ENCODE data around the gene GRIN3A. TPM values are rescaled to one million over a fixed set of nuclear protein-coding genes. Genes with fewer than 3 reads are reported as not detected.
A peak's percentile ranks its signal among the peaks of the same experiment; 100 is the strongest.
"Not testable (repeated sequence)": the region's sequence is repeated elsewhere in the genome, so short reads cannot be mapped to it uniquely, and the experiment has no call there.

GRIN3A gene
- total RNA-seq, 1 experiment from 2014 or later, result not detected

GRCh38 chr9:101590901-101591300 lies 147.5 kb downstream of the GRIN3A start:
- Histone ChIP-seq H3K4me1 (ENCODE audit: low read length) (no peaks in the 10 kb centered on the region), H3K9me2 (replicated peaks; ENCODE audit: insufficient read depth, low read length) (no peaks in the 10 kb centered on the region), H4K20me1 (ENCODE audit: insufficient read depth, low read depth, low read length) (no peaks in the 10 kb centered on the region), H3K9me3 (ENCODE audit: low read length) (no peaks in the 10 kb centered on the region), H3K9ac (ENCODE audit: low read length) (no peak overlapping the region), H3K79me2 (ENCODE audit: low read length) (no peaks in the 10 kb centered on the region), H3K4me2 (ENCODE audit: low read depth, low read length, poor library complexity, severe bottlenecking) (no peak overlapping the region), H2AFZ (ENCODE audit: low read length) (no peak overlapping the region), H3K4me3 (ENCODE audit: low read length) (no peak overlapping the region), H3K27me3 (ENCODE audit: low read length) (no peaks in the 10 kb centered on the region), H3K27ac (ENCODE audit: low read length) (no peak overlapping the region), H3K36me3 (ENCODE audit: insufficient read depth, low read length) (no peaks in the 10 kb centered on the region)
- no peak for DNase-seq

- DNase-seq; H3K9me3 ChIP-seq (ENCODE audit: low read length); H2AFZ ChIP-seq (ENCODE audit: low read length); H3K9me2 ChIP-seq (replicated peaks; ENCODE audit: insufficient read depth, low read length); H3K4me1 ChIP-seq (ENCODE audit: low read length); H4K20me1 ChIP-seq (ENCODE audit: insufficient read depth, low read depth, low read length); H3K36me3 ChIP-seq (ENCODE audit: insufficient read depth, low read length); H3K27me3 ChIP-seq (ENCODE audit: low read length); H3K79me2 ChIP-seq (ENCODE audit: low read length); H3K9ac ChIP-seq (ENCODE audit: low read length); H3K4me3 ChIP-seq (ENCODE audit: low read length); H3K27ac ChIP-seq (ENCODE audit: low read length); H3K4me2 ChIP-seq (ENCODE audit: low read depth, low read length, poor library complexity, severe bottlenecking): not testable (repeated sequence)
These were observed 148.4 kb downstream of the GRIN3A start for GRCh38 chr9:101590074-101590473.

- Histone ChIP-seq H3K27ac (ENCODE audit: low read length) (no peak overlapping the region), H4K20me1 (ENCODE audit: insufficient read depth, low read depth, low read length) (no peaks in the 10 kb centered on the region), H3K27me3 (ENCODE audit: low read length) (no peaks in the 10 kb centered on the region), H3K4me3 (ENCODE audit: low read length) (no peak overlapping the region), H3K36me3 (ENCODE audit: insufficient read depth, low read length) (no peaks in the 10 kb centered on the region), H3K9me3 (ENCODE audit: low read length) (no peaks in the 10 kb centered on the region), H3K4me2 (ENCODE audit: low read depth, low read length, poor library complexity, severe bottlenecking) (no peak overlapping the region), H2AFZ (ENCODE audit: low read length) (no peak overlapping the region), H3K79me2 (ENCODE audit: low read length) (no peaks in the 10 kb centered on the region), H3K4me1 (ENCODE audit: low read length) (no peaks in the 10 kb centered on the region), H3K9me2 (replicated peaks; ENCODE audit: insufficient read depth, low read length) (no peaks in the 10 kb centered on the region), H3K9ac (ENCODE audit: low read length) (no peak overlapping the region)
- no peak for DNase-seq
These were observed 151.0 kb downstream of the GRIN3A start for GRCh38 chr9:101587332-101588043.

DNA sequence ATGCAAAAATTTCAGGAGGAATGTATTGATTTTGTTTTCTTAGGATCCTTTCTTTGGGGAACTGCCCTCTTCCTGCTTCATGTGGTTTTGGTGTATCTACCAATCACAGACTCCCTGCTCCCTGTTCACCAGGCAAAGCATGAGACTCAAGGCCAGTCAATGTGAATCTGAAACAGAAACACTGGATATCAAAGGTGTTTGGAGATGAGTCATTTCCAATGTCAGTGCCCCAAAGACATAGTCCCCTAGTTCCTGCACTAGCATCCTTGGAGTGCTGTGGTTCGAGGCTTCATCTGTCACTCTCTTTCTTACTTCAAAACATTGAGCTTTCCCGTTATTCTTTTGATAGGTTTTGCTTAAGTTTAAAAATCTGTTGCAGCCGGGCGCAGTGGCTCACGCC lies 151.8 kb downstream of the GRIN3A start:
- Histone ChIP-seq H3K4me1 (ENCODE audit: low read length) (no peaks in the 10 kb centered on the region), H3K4me2 (ENCODE audit: low read depth, low read length, poor library complexity, severe bottlenecking) (no peak overlapping the region), H4K20me1 (ENCODE audit: insufficient read depth, low read depth, low read length) (no peaks in the 10 kb centered on the region)

DNA sequence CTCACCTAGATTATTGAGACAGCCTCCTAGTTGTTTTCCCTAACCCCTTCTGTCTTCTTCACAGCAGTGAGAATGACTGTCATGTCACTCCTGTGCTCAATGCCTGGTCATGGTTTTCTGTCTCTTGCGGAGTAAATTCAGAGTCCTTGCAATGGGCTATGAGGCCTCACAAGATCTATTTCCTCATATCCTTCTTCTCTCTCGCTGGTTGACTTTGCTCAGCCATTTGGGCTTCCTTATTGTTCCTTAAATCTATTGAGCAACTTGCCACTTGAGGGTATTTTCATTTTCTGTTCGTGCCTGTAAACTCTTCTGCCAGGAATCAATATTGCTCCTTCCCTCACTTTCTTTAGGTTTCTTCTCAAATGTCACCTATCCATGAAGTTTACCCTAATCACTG lies 152.7 kb downstream of the GRIN3A start:
- H3K4me2 ChIP-seq (ENCODE audit: low read depth, low read length, poor library complexity, severe bottlenecking), result no peak overlapping the region
- H4K20me1 ChIP-seq (ENCODE audit: insufficient read depth, low read depth, low read length), result no peaks in the 10 kb centered on the region
- H2AFZ ChIP-seq (ENCODE audit: low read length), result no peak overlapping the region
- H3K9me3 ChIP-seq (ENCODE audit: low read length), result no peaks in the 10 kb centered on the region
- no peaks in the 10 kb centered on the region for H3K4me1 ChIP-seq (ENCODE audit: low read length)
- DNase-seq, result no peak
- no peak overlapping the region for H3K9ac ChIP-seq (ENCODE audit: low read length)
- no peaks in the 10 kb centered on the region for H3K27me3 ChIP-seq (ENCODE audit: low read length)
- H3K79me2 ChIP-seq (ENCODE audit: low read length), result no peaks in the 10 kb centered on the region
- H3K4me3 ChIP-seq (ENCODE audit: low read length), result no peak overlapping the region
- no peaks in the 10 kb centered on the region for H3K9me2 ChIP-seq (replicated peaks; ENCODE audit: insufficient read depth, low read length)
- H3K36me3 ChIP-seq (ENCODE audit: insufficient read depth, low read length), result no peaks in the 10 kb centered on the region
- no peak overlapping the region for H3K27ac ChIP-seq (ENCODE audit: low read length)

More for the DNA sequence above, 151.8 kb downstream of the GRIN3A start:
- Histone ChIP-seq H2AFZ (ENCODE audit: low read length) (no peak overlapping the region), H3K27me3 (ENCODE audit: low read length) (no peaks in the 10 kb centered on the region), H3K27ac (ENCODE audit: low read length) (no peak overlapping the region), H3K9me3 (ENCODE audit: low read length) (no peaks in the 10 kb centered on the region), H3K79me2 (ENCODE audit: low read length) (no peaks in the 10 kb centered on the region), H3K9me2 (replicated peaks; ENCODE audit: insufficient read depth, low read length) (no peaks in the 10 kb centered on the region), H3K9ac (ENCODE audit: low read length) (no peak overlapping the region), H3K36me3 (ENCODE audit: insufficient read depth, low read length) (no peaks in the 10 kb centered on the region), H3K4me3 (ENCODE audit: low read length) (no peak overlapping the region)
- DNase-seq, result no peak

GRCh38 chr9:101582553-101582952 lies 155.9 kb downstream of the GRIN3A start:
- H3K79me2 ChIP-seq (ENCODE audit: low read length), result no peaks in the 10 kb centered on the region
- H3K27me3 ChIP-seq (ENCODE audit: low read length), result no peaks in the 10 kb centered on the region
- no peak overlapping the region for H3K4me2 ChIP-seq (ENCODE audit: low read depth, low read length, poor library complexity, severe bottlenecking)
- no peaks in the 10 kb centered on the region for H4K20me1 ChIP-seq (ENCODE audit: insufficient read depth, low read depth, low read length)
- no peaks in the 10 kb centered on the region for H3K9me3 ChIP-seq (ENCODE audit: low read length)
- DNase-seq, result no peak
- H3K4me1 ChIP-seq (ENCODE audit: low read length), result peaks cover 15% of the 10 kb centered on the region
- H2AFZ ChIP-seq (ENCODE audit: low read length), result no peak overlapping the region
- no peak overlapping the region for H3K9ac ChIP-seq (ENCODE audit: low read length)
- no peaks in the 10 kb centered on the region for H3K36me3 ChIP-seq (ENCODE audit: insufficient read depth, low read length)
- H3K9me2 ChIP-seq (replicated peaks; ENCODE audit: insufficient read depth, low read length), result no peaks in the 10 kb centered on the region
- H3K27ac ChIP-seq (ENCODE audit: low read length), result no peak overlapping the region
- no peak overlapping the region for H3K4me3 ChIP-seq (ENCODE audit: low read length)

DNA sequence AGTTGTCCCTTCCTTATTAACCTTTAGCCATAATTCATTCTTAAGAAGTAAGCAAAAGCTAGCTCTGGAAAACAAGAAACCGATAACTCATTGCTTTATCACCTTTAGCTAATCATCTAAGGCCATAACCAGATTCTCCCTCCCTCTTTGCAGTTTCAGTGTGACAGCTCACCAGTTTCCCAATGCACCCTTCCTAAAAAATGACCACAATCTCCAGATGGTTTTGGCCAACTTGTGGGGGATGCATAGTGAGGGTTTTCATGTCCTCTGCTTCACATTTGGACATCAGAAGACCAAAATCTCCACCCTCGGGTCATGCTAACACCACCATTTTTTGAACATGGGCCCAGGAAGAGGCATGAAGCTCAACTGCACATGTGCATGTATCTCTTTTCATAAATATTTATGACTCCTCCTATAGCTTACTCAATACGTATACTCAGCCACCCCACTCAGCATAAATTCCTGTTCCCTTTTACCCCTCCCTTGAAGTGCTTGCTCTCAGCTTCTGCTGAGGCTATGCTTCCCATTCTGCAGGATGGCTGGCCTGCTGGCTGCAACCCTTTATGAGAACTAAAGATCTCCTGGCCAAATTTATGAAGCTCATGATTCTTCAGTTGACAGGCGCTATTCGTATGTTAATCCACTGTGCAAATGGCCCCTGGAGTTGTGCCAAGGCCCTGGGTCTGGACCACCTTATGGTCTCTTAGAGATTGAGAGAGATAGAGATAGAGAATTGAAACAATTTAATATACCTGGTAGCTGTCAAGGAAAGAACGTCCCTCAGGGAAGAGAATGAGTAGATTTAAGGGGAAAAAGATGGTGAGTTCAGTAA lies 158.5 kb downstream of the GRIN3A start:
- no peak overlapping the region for H3K27ac ChIP-seq (ENCODE audit: low read length)
- H2AFZ ChIP-seq (ENCODE audit: low read length), result no peak overlapping the region
- H3K4me2 ChIP-seq (ENCODE audit: low read depth, low read length, poor library complexity, severe bottlenecking), result no peak overlapping the region
- no peaks in the 10 kb centered on the region for H3K36me3 ChIP-seq (ENCODE audit: insufficient read depth, low read length)
- H4K20me1 ChIP-seq (ENCODE audit: insufficient read depth, low read depth, low read length), result no peaks in the 10 kb centered on the region
- H3K79me2 ChIP-seq (ENCODE audit: low read length), result no peaks in the 10 kb centered on the region
- H3K27me3 ChIP-seq (ENCODE audit: low read length), result no peaks in the 10 kb centered on the region
- no peak for DNase-seq
- peaks cover 15% of the 10 kb centered on the region for H3K4me1 ChIP-seq (ENCODE audit: low read length)
- H3K9me3 ChIP-seq (ENCODE audit: low read length), result no peaks in the 10 kb centered on the region
- H3K4me3 ChIP-seq (ENCODE audit: low read length), result no peak overlapping the region
- no peaks in the 10 kb centered on the region for H3K9me2 ChIP-seq (replicated peaks; ENCODE audit: insufficient read depth, low read length)
- no peak overlapping the region for H3K9ac ChIP-seq (ENCODE audit: low read length)

GRCh38 chr9:101578378-101578777 lies 160.1 kb downstream of the GRIN3A start:
- no peaks in the 10 kb centered on the region for H3K9me2 ChIP-seq (replicated peaks; ENCODE audit: insufficient read depth, low read length)
- no peaks in the 10 kb centered on the region for H3K36me3 ChIP-seq (ENCODE audit: insufficient read depth, low read length)
- no peak overlapping the region for H3K27ac ChIP-seq (ENCODE audit: low read length)
- H2AFZ ChIP-seq (ENCODE audit: low read length), result no peak overlapping the region
- no peak overlapping the region for H3K9ac ChIP-seq (ENCODE audit: low read length)
- no peak overlapping the region for H3K4me3 ChIP-seq (ENCODE audit: low read length)
- H3K9me3 ChIP-seq (ENCODE audit: low read length), result no peaks in the 10 kb centered on the region
- peaks cover 15% of the 10 kb centered on the region for H3K4me1 ChIP-seq (ENCODE audit: low read length)
- no peaks in the 10 kb centered on the region for H4K20me1 ChIP-seq (ENCODE audit: insufficient read depth, low read depth, low read length)
- DNase-seq, result peak; percentile 68
- no peaks in the 10 kb centered on the region for H3K79me2 ChIP-seq (ENCODE audit: low read length)
- no peaks in the 10 kb centered on the region for H3K27me3 ChIP-seq (ENCODE audit: low read length)
- peak overlapping the region; percentile 15 for H3K4me2 ChIP-seq (ENCODE audit: low read depth, low read length, poor library complexity, severe bottlenecking)
